ENCODE results near the gene DNAJB8. TPM values are rescaled to one million over a fixed set of nuclear protein-coding genes. Genes with fewer than 3 reads are reported as not detected.

Gene DNAJB8
- total RNA-seq, 4 donors from 2014 or later = not detected

DNA sequence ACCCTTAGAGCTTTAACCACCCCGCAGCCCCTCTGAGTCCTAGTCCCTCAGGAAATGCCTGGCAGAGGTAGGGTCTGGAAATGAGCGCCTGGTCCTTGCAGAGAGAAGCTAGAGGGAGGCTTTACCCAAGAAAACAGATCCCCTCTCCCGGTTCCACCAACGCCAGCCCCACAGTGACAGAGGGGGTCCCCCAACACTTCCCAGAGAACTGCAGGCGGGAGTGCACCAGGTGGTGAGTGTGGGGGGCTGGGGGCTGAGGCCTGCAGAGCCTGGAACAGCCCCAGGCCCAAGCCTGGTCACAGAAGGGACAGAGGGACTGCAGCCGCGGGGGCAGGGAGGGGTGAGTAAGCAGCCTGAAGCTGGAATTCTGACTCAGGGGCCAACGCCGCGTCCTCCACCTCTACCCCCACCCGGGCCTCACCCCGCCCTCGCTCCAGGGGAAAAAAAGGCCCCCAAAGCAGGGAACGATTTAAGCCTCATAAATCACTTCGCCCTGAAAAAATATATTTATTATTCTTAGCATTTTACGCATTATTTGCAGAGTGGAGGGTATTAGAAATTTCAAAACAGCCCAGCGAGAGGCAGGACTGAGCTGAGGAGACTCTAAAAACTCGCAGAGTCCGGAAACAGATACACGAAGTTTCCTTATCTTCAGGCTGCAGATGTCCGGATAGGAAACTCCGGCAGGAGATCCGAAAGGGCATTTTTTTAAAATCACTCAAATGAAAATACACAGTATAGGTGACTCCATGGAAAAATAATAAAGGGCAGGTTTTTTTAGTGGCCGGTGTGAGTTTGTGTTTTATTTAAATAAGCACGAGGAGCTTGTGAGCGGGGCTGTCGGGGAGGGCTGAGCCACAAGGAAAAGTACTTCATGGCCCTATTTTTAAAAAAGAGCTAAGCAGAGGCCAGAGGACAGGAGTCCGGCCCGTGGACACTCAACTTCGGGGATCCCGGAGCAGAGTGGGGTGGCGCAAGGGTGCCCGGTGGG is 16.3 kb upstream of the DNAJB8 start:
- TF ChIP-seq, protein P1, sequence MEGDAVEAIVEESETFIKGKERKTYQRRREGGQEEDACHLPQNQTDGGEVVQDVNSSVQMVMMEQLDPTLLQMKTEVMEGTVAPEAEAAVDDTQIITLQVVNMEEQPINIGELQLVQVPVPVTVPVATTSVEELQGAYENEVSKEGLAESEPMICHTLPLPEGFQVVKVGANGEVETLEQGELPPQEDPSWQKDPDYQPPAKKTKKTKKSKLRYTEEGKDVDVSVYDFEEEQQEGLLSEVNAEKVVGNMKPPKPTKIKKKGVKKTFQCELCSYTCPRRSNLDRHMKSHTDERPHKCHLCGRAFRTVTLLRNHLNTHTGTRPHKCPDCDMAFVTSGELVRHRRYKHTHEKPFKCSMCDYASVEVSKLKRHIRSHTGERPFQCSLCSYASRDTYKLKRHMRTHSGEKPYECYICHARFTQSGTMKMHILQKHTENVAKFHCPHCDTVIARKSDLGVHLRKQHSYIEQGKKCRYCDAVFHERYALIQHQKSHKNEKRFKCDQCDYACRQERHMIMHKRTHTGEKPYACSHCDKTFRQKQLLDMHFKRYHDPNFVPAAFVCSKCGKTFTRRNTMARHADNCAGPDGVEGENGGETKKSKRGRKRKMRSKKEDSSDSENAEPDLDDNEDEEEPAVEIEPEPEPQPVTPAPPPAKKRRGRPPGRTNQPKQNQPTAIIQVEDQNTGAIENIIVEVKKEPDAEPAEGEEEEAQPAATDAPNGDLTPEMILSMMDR (IDR thresholded peaks at IDR 0.05; ENCODE audit: low read depth) = no peak

DNA sequence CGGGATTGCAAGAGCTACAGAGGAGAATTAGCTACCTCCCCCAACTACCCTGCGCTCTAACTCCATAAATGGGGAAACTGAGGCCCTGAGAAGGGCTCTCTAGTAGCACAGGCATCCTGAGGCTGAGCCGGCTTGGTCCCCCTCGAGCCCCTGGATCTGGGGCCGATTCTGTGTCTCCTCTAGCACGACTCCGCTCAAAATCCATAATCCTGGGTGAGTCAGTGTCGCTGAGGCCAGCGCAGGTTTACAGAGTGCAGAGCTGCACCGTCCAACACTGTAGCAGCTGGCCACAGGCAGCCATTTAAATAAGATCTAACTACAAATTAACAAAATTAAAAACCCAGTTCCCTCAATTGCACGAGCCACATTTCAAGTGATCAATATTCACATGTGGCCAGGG is 15.5 kb upstream of the DNAJB8 start:
- TF ChIP-seq, protein P1 (IDR thresholded peaks at IDR 0.05; ENCODE audit: low read depth) = no peak

DNA sequence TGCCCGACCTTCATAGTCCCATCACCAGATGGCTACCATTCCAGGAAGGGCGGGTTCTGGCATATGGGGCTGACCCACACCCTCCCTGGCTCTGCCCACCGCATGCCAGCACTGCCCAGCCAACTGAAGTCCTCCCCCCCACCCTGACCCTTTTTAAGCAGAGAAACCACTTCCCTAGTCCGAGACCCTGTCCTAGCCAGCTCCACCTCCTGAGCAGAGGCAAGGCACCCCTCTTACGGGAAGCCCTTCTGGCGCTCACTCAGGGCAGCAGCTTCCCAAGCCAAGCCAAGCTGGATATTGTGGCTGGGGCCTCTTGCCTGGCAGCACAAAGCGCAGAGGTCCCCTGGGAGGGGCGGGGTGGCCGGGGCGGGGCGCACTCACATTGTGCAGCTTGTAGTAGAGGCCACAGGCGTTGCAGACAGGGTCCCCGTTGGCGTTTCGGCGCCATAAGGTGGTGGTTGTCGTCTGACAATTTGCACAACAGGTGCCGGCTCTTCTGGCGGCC is 14.8 kb upstream of the DNAJB8 start:
- TF ChIP-seq, protein P1 (IDR thresholded peaks at IDR 0.05; ENCODE audit: low read depth) = no peak

DNA sequence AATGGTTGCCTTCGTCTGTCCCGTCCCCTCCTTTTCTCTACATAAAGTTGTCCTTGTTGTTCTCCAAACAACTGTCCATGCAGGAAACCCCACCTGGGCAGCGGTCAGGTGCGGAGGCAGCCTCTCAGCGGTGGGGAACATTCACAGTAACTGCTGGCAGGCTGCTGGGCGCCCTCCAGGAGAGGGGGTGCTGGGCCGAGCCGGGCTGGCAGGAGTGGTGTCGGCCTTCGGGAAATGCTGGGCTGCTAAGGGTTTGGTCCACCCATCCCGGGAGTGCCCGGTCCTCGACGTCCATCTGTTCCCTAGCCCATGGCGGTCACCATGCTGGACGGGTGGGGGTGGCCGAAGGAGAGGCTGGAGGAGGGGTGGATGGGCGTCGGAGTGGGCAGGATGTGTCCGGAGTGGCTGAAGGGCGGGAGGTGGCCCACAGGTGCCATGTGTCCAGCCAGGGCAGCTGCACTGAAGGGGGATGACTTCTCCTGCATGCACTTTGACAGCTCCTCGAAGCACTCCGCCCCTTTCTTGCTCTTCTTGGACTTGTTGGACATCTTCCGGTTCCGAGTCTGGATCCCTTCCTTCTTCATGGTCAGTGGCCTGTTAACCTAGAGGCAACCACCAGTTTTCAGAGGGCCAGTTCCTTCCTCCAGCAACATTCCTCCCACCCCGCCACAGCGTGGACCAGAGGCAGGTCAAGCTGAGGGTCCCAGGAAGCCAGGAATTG is 14.2 kb upstream of the DNAJB8 start:
- TF ChIP-seq, protein P1 (IDR thresholded peaks at IDR 0.05; ENCODE audit: low read depth) = no peak

DNA sequence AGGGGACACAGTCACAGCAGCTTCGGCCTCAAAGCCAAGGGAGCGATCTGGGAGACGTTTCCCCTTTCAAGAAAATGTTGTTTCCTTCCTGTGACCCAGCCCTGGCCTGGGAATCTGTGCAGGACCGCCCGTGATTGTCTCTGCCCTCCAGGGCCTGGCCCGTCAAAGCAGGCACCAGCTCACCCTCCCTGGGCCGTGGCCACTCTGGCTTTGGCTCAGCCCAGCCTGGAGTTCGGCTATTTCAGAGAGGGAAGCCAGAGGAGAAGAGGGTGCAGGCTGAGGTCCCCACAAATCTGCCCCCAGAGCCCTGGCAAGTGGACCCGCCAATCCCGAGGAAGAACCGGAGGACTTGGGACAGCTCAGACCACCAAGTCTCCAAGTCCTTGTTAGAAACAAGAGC is 13.6 kb upstream of the DNAJB8 start:
- TF ChIP-seq, protein P1 (IDR thresholded peaks at IDR 0.05; ENCODE audit: low read depth) = no peak

DNA sequence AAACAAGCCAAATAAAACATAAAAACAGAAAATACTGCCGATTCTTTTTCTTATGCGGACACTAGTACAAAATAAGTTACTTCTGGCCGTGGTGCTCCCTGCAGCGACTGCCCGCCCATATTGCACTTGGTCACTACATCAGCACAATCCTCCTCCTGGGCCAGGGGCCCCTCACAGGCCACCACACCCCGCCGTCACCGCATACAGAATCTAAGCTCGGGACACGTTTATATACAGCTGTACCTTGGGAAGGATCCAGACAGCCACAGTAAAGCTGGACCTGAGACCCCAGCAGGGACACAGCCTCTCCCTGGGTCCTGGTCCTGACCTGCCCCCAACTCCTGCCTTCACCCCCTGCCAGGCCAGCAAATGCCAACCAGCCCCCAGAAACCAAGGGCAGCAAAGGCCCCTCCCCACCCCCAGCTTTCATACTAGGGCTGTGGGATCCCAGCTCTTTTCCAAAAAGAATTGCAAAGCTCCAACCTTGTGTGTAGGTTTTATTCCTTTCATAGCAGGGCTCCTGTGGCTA is 12.9 kb upstream of the DNAJB8 start:
- TF ChIP-seq, protein P1 (IDR thresholded peaks at IDR 0.05; ENCODE audit: low read depth) = no peak

Measured in subcutaneous adipose tissue (tissue), 4 donors.